IPS-15b (cell line): ENCODE results near the gene SVOPL.

Experiments
- H3K27me3 ChIP-seq: one replicate; pipeline ENCODE4 v1.6.1; 2013; ENCODE audit warnings: low read length; ENCODE audit not compliant: control insufficient read depth, insufficient read depth
- H3K36me3 ChIP-seq: one replicate; pipeline ENCODE4 v1.6.1; 2013; ENCODE audit warnings: low read length; ENCODE audit not compliant: control insufficient read depth, insufficient read depth
- H3K4me1 ChIP-seq: one replicate; pipeline ENCODE4 v1.6.1; 2013; ENCODE audit warnings: mild to moderate bottlenecking, low read length; ENCODE audit not compliant: control insufficient read depth, insufficient read depth
- H3K4me3 ChIP-seq: one replicate; pipeline ENCODE4 v1.5.1; 2013; ENCODE audit warnings: low read depth, low read length
- H3K9ac ChIP-seq: one replicate; pipeline ENCODE4 v1.6.1; 2013; ENCODE audit warnings: low read depth, mild to moderate bottlenecking, low read length
- H3K9me3 ChIP-seq: one replicate; pipeline ENCODE4 v1.6.1; 2013; ENCODE audit warnings: mild to moderate bottlenecking, low read length; ENCODE audit not compliant: control insufficient read depth, insufficient read depth

SVOPL gene

GRCh38 chr7:138565451-138566114 is 135.6 kb downstream of the SVOPL start:
- H3K9ac ChIP-seq: no peak overlapping the region
- no peak overlapping the region for H3K4me3 ChIP-seq
- H3K36me3 ChIP-seq: peaks cover 68% of the 10 kb centered on the region
- no peaks in the 10 kb centered on the region for H3K27me3 ChIP-seq
- H3K4me1 ChIP-seq: no peaks in the 10 kb centered on the region
- H3K9me3 ChIP-seq: peaks cover 7% of the 10 kb centered on the region

- no peak overlapping the region for H3K4me3 ChIP-seq
- H3K4me1 ChIP-seq: no peaks in the 10 kb centered on the region
- no peaks in the 10 kb centered on the region for H3K27me3 ChIP-seq
- H3K9me3 ChIP-seq: peaks cover 7% of the 10 kb centered on the region
- no peak overlapping the region for H3K9ac ChIP-seq
- peaks cover 73% of the 10 kb centered on the region for H3K36me3 ChIP-seq
These were observed 136.1 kb downstream of the SVOPL start for GRCh38 chr7:138565071-138565450.

GRCh38 chr7:138564365-138564764 is 136.8 kb downstream of the SVOPL start:
- H3K9ac ChIP-seq: no peak overlapping the region
- no peak overlapping the region for H3K4me3 ChIP-seq
- no peaks in the 10 kb centered on the region for H3K27me3 ChIP-seq
- peaks cover 79% of the 10 kb centered on the region for H3K36me3 ChIP-seq
- no peaks in the 10 kb centered on the region for H3K4me1 ChIP-seq
- peaks cover 7% of the 10 kb centered on the region for H3K9me3 ChIP-seq

GRCh38 chr7:138563808-138564207 is 137.4 kb downstream of the SVOPL start:
- peaks cover 7% of the 10 kb centered on the region for H3K9me3 ChIP-seq
- no peak overlapping the region for H3K4me3 ChIP-seq
- peaks cover 78% of the 10 kb centered on the region for H3K36me3 ChIP-seq
- no peaks in the 10 kb centered on the region for H3K4me1 ChIP-seq
- no peak overlapping the region for H3K9ac ChIP-seq
- H3K27me3 ChIP-seq: no peaks in the 10 kb centered on the region

- Histone ChIP-seq H3K4me1 (no peaks in the 10 kb centered on the region), H3K36me3 (peaks cover 89% of the 10 kb centered on the region), H3K9ac (no peak overlapping the region), H3K9me3 (peaks cover 12% of the 10 kb centered on the region), H3K4me3 (no peak overlapping the region), H3K27me3 (no peaks in the 10 kb centered on the region)
These were observed 141.7 kb downstream of the SVOPL start for GRCh38 chr7:138559448-138559847.

- no peaks in the 10 kb centered on the region for H3K4me1 ChIP-seq
- H3K27me3 ChIP-seq: no peaks in the 10 kb centered on the region
- H3K36me3 ChIP-seq: peaks cover 86% of the 10 kb centered on the region
- no peak overlapping the region for H3K4me3 ChIP-seq
- peaks cover 15% of the 10 kb centered on the region for H3K9me3 ChIP-seq
- no peak overlapping the region for H3K9ac ChIP-seq
These were observed 144.2 kb downstream of the SVOPL start for GRCh38 chr7:138556771-138557484.

GRCh38 chr7:138555684-138556083 is 145.5 kb downstream of the SVOPL start:
- peaks cover 15% of the 10 kb centered on the region for H3K9me3 ChIP-seq
- no peak overlapping the region for H3K9ac ChIP-seq
- H3K36me3 ChIP-seq: peaks cover 83% of the 10 kb centered on the region
- H3K4me3 ChIP-seq: no peak overlapping the region
- no peaks in the 10 kb centered on the region for H3K27me3 ChIP-seq
- no peaks in the 10 kb centered on the region for H3K4me1 ChIP-seq

GRCh38 chr7:138554674-138555073 is 146.5 kb downstream of the SVOPL start:
- Histone ChIP-seq H3K9me3 (peaks cover 15% of the 10 kb centered on the region), H3K4me1 (no peaks in the 10 kb centered on the region), H3K27me3 (no peaks in the 10 kb centered on the region), H3K9ac (no peak overlapping the region), H3K4me3 (no peak overlapping the region), H3K36me3 (peaks cover 79% of the 10 kb centered on the region)

GRCh38 chr7:138553805-138554204 is 147.4 kb downstream of the SVOPL start:
- Histone ChIP-seq H3K4me3 (no peak overlapping the region), H3K9ac (no peak overlapping the region), H3K4me1 (no peaks in the 10 kb centered on the region), H3K9me3 (peaks cover 15% of the 10 kb centered on the region), H3K36me3 (peaks cover 75% of the 10 kb centered on the region), H3K27me3 (no peaks in the 10 kb centered on the region)

- Histone ChIP-seq H3K9me3 (peaks cover 6% of the 10 kb centered on the region), H3K27me3 (no peaks in the 10 kb centered on the region), H3K36me3 (peaks cover 56% of the 10 kb centered on the region), H3K9ac (no peak overlapping the region), H3K4me1 (no peaks in the 10 kb centered on the region), H3K4me3 (no peak overlapping the region)
These were observed 150.1 kb downstream of the SVOPL start for GRCh38 chr7:138551102-138551501.

GRCh38 chr7:138550337-138550736 is 150.8 kb downstream of the SVOPL start:
- no peaks in the 10 kb centered on the region for H3K4me1 ChIP-seq
- peaks cover 6% of the 10 kb centered on the region for H3K9me3 ChIP-seq
- H3K36me3 ChIP-seq: peaks cover 52% of the 10 kb centered on the region
- no peaks in the 10 kb centered on the region for H3K27me3 ChIP-seq
- H3K9ac ChIP-seq: no peak overlapping the region
- no peak overlapping the region for H3K4me3 ChIP-seq

- Histone ChIP-seq H3K4me3 (no peak overlapping the region), H3K27me3 (no peaks in the 10 kb centered on the region), H3K9me3 (peaks cover 6% of the 10 kb centered on the region), H3K4me1 (no peaks in the 10 kb centered on the region), H3K36me3 (peaks cover 46% of the 10 kb centered on the region), H3K9ac (no peak overlapping the region)
These were observed 152.1 kb downstream of the SVOPL start for GRCh38 chr7:138549082-138549481.
